GF-D8 (cell line): ENCODE measurements around the gene ACBD6.

Experiments
- DNase-seq: peaks from one replicate; lab custom pipeline; 2025; lab: John Stamatoyannopoulos, UW

ACBD6 gene

DNA sequence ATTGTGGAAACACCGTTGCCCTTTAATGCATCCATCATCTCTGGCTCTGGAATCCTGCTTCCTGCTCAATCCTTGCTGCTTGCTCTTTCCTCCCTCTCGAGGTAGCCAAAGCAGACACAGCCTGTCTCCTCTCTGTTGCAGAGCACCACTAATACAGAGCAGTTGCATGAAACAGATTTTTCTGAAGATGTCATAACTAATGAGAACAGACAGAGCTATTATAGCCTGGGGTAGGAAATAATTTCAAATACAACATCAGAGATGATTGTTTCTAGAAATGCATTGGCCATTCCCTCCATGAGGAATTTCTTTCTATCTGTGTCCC is 23.3 kb upstream of the ACBD6 start:
- no peak for DNase-seq

DNA sequence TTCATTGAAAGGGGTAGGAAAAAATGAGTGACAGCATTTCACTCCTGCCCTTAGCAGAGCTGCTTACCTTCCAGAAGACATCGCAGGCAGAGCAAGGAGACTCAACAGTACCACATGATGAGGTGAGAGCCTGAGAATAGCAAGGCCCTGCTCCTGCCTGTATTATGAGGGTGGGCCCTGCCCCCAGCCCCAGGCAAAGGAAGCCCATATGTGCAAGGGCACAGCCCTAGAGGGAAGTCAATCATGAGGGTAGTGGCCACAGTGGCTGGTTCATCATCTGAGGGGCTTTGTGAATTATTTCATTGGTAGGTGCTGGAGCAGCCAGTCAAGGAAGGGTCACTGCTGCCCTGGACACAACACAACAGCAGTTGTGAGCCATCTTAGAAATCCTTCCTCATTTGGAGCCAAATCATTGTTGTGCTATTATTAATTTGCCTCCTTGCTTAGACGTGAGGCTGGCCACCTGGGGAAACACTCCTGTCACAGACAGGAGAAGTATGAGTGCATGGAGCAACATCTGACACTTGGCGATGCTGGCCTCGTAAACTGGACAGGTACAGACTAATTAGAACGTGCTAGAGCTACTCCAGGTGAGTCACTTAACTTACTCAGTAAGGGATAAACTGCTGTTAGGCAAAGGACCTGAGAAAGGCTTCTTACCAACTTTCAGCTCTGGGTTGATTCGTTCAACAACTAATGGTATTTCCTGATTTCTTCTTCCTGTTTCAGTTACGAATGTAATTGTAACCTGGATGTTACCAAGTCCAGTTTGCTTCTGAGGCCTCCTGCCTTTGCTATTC is 22.7 kb upstream of the ACBD6 start:
- no peak for DNase-seq

DNA sequence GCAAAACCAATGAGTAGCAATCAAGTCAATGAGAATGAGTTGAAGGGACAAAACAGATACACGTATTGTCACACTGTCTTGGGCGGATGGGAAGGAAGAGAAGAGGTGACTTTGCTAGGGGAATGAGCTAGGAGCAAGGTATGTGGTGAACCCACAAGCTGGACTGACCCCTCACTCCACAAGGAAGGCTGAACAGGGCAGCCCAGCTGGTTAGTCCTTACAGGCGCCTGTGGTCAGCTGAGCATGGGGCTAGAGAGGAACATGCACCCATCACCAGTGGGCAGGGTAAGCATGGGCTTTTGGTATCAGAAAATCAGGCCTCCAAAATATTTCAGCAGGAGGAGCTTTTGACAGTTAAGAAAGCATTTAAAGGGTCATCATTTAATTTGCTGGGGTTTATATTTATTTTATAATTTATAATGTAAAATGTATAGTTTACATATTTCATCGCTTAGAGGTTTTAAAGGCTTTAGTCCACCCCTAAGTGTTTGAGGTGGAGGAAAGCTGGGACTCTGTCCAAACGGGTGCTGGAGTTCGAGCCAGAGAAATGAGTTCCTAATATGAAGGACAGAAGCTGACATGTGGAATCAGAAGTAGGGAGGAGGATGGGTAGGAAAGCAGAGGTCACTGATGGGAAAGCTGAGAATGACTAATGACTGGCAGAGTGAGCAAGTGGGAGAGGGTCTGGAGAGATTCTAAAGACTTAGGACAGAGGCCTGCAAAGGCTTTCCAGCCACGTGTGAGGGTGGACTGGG is 22.0 kb upstream of the ACBD6 start:
- DNase-seq, result no peak

DNA sequence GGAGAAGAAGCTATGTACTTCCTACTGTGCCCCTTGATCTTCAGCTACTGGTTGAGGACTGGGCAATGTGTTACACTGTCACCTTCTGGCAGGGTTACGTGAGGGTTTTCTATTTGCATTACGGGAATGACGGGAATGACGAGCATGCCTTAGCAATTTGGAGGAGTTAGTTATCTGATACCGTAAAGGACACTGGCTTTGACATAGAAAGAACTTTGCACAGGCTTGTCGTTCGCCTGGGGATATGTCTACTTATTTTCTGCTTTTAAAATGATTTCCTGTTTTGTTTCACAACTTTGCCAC is 19.8 kb upstream of the ACBD6 start:
- no peak for DNase-seq

DNA sequence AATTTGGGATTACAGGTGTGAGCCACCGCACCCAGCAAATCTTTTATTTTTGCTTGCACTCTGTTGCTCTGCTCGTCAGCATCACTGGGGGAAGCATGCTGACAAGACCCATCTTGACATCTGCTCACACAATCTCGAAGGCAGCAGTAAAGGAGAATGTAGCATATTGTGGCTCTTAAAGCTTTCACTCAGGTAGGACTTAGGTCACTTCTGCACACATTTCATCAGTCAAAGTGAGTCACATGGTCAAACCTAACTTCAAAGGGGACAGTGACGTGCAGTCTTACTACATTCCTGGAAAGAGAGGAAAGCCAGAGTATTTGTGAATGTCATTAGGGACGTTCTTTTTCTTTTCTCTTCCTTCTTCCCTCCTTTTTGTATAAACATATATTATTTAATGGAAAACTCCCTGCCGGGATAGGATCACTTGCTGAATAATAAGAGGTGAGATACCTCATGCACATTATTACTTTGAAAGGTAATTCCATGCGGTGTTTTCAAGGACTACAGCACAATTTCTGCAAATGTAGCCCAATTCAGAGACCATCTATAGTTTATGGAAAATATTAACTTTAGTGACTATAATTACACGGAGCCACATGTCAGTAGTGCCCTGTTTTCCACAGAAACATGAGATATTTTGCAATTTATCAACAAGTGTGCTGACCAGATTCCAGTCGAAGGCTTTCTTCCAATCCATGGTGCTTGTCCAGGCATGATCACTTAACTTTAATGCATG is 19.3 kb upstream of the ACBD6 start:
- DNase-seq, result no peak

DNA sequence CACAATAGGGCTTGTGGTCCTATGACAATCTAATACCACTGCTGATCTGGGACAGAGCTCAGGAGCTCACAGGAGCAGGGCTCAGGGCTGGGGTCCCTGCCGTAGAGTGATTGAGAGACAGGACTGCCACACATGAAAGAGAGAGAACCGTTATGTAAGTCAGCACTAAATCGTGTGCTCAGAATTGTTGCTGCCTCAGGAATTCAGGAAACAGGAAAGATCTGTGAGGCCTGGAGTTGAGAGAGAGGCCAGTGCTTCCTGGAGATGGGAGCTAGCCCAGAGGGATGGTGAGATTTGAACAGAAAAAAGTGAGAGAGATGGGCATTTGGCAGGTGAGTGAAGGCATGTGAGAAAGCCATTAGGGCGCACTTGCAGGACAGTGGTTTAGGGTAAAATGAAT is 17.5 kb upstream of the ACBD6 start:
- DNase-seq, result no peak

DNA sequence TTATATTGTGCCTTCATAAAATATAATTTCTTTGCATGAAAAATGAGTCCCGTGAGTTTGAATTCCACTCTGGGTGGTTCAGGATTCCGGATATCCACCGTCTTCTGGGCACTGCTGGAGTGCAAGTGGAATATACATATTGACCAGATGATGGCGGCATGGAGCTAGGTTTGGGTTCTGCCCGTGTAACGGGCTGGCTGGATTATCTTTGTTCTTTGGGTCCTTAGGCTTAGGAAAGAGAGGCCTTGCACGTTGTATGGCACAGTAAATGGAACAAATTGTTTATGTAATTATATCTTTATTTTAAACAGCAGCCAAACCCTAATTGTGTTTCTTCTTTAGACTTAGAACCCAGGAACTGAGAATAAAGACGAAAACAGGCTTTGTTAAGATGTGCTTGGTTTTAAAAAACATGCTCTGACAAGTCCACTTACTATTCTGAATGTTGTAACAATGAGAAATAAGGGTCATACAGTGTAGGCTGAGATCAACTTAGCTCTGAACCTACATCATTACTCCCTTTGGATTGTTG is 13.5 kb upstream of the ACBD6 start:
- peak; percentile 57 for DNase-seq

DNA sequence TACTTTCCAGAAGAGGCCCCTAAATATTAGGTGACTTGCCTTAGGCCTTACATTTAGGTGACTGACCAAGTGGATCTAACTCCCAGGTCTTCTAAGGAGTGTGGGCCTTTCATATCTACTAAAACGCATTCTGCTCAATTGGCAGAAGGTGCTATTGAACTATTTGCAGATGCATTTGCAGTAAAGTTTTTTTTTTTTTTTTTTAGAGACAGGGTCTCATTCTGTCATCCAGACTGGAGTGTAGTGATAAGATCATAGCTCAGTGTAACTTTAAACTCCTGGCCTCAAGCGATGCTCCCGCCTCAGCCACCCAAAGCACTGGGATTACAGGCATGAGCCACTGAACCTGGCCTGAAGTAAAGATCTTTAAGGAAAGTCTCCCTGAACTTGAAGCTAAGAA is 13.0 kb upstream of the ACBD6 start:
- no peak for DNase-seq

DNA sequence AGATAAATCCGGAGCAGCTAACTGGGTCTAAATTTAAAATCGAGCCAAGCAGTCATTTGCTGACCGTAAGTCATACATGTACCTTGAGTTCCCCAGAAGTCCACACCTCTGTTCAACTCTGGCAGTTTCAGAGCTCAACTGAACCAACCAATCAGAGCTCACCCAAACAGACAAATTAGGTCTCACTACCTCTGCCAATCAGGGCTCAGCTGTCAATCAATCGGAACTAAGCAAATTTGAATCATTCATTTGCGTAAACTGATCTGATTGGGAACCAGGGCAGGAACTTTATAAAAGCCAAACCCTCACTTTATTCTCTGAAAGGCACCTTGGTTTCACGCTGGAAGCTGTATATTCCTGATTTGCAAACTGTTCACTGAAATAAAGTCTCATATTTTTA is 11.2 kb upstream of the ACBD6 start:
- no peak for DNase-seq

DNA sequence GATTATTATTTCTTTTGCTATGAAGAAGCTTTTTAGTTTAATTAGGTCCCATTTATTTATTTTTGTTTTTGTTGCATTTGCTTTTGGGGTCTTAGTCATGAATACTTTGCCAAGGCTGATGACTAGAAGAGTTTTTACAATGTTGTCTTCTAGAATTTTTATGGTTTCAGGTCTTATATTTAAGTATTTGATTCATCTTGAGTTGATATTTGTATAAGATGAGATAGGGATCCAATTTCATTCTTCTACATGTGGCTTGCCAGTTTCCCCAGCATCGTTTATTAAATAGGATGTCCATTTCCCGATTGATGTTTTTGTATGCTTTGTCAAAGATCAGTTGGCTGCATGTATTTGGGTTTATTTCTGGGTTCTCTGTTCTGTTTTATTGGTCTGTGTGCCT is 8.5 kb upstream of the ACBD6 start:
- DNase-seq, result no peak

DNA sequence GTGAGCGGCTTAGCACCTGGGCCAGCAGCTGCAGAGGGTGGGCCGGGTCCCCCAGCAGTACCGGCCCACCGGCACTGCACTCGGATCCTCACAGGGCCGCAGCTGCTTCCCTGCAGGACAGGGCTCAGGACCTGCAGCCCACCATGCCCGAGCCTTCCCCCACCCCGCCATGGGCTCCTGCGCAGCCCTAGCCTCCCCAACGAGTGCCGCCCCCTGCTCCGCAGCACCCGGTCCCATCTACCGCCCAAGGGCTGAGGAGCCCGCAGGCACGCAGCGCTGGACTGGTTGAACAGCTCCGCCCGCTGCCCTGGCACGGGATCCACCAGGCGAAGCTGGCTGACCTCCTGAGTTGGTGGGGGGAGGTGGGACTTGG is 6.3 kb upstream of the ACBD6 start:
- no peak for DNase-seq

DNA sequence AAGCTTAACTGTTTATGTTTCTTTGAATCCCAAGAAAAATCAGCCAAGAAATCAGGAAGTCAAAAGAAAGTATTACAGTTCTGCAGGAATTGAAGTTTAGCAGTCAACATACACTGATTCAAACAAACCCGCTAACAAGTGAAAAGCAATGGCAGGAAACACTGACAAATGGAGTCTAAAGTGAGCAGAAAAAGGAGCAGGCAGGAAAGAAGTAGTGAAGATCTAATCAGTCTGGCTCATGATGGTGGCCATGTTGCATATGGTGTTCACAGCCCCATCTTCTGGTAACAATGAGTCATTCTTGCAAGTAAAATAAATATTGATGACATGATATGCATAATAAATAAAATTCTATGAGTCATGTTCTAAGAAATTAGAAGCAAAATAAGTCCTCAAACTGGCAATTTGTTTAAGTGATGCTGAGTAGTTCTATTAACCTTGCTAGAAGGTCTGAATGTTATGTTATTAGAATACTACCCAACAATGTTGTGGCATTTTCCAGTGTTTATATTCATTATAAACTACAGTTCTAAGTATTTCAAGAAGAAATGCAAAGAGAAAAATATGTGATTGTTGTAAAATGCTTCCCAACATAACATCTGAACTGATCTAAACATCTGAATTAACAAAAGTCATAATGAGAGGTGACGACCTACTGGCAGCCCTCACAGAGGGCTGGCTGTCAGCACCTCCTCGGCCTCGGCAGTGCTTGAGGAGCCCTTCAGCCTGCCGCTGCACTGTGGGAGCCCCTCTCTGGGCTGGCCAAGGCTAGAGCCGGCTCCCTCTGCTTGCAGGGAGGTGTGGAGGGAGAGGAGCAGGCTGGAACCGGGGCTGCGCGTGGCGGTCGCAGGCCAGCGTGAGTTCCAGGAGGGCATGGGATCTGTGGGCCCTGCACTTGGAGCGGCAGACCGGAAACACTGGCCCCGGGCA is 5.7 kb upstream of the ACBD6 start:
- no peak for DNase-seq

DNA sequence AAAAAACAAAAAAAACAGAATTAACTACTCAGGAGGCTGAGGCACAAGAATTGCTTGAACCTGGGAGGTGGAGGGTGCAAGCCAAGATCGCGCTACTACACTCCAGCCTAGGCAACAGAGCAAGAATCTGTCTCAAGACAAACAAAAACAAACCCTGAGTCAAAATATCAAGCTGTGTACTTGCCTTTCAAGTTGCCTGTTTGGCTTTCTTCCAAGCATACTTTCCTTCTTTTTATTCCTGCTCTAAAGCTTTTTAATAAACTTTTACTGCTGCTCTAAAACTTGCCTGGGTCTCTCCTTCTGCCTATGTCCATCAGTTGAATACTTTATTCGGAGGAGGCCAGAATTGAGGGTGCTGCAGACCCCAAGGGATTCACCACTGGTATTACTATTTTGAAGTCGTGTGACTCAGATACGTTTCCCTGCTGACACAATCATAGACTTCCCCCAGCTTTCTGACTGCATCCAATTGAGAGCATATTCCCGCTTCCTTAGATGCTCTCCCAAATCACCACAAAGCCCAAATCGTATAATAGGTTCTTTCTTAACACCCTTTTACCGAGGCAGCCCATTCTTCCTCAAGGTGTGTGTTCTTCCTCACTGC is 3.5 kb upstream of the ACBD6 start:
- DNase-seq, result no peak

DNA sequence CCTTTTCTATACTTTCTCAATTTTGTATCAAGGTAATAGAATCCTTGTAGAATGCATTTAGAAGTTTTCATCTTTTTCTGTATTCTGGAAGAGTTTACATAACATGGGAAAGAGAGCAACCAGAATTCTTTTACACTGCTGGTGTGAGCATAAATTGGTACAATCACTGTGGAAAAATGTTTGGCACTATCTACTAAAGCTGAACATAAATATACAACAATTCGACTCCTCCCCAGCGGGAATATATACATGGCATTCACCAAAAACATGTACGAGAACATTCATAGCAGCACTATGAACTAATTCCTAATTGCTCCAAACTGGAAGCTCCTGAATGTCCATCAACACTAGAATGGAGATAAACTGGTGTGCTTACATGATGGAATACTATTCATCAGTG is 1.8 kb upstream of the ACBD6 start:
- no peak for DNase-seq

DNA sequence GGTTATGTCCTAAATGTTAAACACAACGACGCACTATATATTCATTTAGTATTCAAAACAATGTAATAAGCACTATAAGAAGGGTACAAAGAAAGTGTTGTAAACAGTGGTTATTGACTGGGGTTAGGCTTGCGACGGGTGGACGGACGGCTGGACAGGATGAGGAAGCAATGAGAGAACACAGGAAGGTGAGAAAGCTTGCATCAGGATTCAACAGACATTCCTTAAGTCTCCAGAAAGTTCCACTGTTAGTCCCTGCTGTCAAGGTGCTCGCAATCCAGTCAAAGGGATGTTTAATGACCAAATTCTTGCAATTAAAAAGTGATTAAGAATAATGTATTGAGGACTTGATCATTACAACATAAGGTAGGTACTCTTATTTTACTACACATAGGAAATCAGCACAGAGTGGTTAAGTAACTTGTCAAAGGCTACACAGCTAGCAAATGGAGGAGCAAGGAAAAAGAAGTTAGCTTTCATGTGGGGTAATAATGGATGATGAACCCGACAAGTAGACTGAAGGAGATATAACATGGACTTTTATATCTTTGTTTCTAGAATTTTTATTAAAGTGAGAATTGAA is 994 bp upstream of the ACBD6 start:
- peak; percentile 73 for DNase-seq

DNA sequence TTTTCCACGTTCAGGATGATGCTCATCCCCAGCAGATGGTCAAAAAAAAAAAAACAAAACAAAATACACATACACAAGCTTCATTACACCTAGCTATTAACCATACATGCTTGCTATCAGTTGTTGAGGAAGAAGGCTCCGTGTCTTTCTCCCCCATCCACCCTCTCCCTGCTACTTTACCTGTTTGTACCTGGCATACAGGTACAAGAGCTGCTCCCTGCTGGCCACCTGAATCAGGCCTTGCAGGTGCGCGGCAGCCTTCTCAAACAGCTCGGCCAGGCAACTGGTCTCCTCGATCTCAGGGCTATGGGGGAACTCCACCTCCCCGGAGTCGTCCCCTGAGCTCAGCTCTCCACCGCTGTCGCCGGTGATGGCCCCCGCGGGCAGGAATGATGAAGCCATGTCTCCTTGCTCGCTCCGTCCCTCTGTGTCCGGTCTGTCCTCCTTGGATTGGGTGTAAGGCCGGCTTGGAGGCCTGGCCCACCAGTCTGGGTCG is 464 bp downstream of the ACBD6 start:
- no peak for DNase-seq

DNA sequence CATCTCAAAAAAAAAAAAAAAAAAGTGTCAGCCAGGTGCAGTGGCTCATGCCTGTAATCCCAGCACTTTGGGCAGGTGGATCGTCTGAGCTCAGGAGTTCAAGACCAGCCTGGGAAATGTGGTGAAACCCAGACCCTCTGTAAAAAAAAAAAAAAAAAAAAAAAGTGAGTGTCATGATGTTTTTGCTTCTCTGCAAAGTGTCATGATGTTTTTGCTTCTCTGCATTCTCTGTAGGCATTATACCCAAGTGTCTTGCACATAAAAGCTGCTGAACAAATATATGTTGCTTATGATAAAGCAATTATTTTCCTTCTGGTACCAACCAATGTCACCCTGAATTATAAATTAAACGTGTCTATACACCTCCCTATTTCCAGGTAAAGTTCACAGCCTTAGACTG is 1.7 kb downstream of the ACBD6 start:
- DNase-seq, result no peak

DNA sequence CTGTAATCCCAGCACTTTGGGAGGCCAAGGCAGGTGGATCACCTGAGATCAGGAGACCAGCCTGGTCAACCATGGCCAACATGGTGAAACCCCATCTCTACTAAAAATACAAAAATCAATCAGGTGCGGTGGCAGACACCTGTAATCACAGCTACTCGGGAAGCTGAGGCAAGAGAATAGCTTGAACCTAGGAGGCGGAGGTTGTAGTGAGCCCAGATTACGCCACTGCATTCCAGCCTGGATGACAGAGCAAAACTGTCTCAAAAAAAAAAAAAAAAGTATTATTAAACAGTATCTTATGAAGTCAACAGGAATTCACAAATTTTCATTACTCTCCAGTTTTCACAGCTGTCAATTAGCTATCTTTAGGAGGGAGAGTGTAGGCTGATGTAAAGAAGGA is 3.8 kb downstream of the ACBD6 start:
- DNase-seq, result no peak

DNA sequence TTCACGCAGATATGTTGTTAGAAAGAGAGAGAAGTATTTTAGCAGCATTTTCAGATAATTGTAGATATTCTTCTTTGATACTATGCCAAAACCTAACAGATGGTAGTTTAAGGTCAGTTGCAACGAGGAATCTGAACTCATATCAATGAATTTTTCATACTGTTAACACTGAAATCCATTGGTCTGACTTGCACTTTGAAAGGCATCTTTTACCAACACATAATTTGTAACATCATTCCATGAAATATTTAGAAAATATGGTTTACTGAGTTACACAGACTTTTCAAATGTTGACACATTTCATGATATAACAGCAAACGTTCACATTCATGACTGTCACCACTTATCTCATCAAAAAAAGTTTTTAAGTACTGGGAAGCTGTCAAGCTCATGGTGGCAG is 4.6 kb downstream of the ACBD6 start:
- no peak for DNase-seq

DNA sequence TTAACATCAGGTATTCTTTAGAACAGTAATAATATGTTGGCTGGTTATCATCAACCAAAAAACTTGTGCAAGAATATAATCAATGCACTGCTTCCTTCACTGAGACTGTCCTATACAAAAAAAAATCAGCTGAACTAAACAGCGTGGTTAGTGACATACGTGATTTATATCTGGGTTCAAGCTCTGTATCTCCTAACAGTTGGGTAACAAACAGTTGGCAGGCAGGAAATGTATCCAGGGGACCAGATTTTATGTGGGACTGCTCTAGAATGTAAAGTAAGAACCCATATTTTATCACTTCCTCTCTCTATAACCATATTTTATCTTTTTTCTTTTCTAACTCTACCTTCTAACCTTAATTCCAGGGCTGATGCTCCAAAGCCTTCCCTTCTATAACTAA is 8.0 kb downstream of the ACBD6 start:
- DNase-seq, result peak; percentile 21

DNA sequence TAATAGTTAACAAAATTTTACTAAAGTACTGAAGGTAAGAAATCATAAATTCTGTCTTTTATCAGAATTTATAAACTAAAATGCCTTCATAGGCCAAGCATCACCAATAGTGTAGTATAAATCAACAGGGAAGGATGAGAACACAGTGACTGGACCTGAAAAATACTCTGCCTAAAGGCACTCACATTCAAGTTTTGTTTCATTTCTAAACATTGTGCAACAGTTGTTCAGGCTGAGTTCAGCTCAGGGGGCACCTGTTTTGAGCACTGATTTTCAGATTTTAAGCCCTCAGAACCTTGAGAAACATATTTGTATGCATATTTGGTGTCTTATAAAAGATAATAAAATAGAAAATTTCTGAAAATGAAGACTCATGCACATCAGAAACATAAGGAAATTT is 12.4 kb downstream of the ACBD6 start:
- no peak for DNase-seq
